Activated T-cell treated with anti-CD3 and anti-CD28 coated beads, Interleukin-2, amount 50 U/mL, for 4 hours (primary cell): Measurements from ENCODE around the gene NEK3. TPM values are rescaled to one million over a fixed set of nuclear protein-coding genes. Genes with fewer than 3 reads are reported as not detected.

ENCODE experiments used
- ATAC-seq, 2 donors: fragments of 200-7000 bp; cut with Tn5 transposase; one replicate each; pipeline ENCODE4 v1.10.0; 2021
- DNase-seq: peaks from one replicate; pipeline ENCODE4 v3.0.0-alpha.2; 2020
- H3K27me3 Mint-ChIP-seq: one replicate; pipeline ENCODE4 v1.8.0; 2021; ENCODE audit warnings: low read depth, mixed read lengths
- H3K36me3 Mint-ChIP-seq: one replicate; pipeline ENCODE4 v1.8.0; 2022; ENCODE audit warnings: mixed read lengths; ENCODE audit not compliant: insufficient read depth
- H3K4me1 Mint-ChIP-seq: one replicate; pipeline ENCODE4 v1.8.0; 2021; ENCODE audit warnings: low read depth, mixed read lengths
- H3K4me3 Mint-ChIP-seq: one replicate; pipeline ENCODE4 v1.8.0; 2021; ENCODE audit warnings: mild to moderate bottlenecking, moderate library complexity, mixed read lengths
- H3K9me3 Mint-ChIP-seq: one replicate; pipeline ENCODE4 v1.8.0; 2021; ENCODE audit warnings: mixed read lengths
- total RNA-seq, 3 donors: library from RNA; stranded (reverse); gene quantifications; one replicate each; pipeline ENCODE4 v1.2.1, GENCODE V29; 2021

NEK3 gene
- total RNA-seq, 3 donors from 2014 or later: 3.8 to 7.5 (median 5.4) TPM

DNA sequence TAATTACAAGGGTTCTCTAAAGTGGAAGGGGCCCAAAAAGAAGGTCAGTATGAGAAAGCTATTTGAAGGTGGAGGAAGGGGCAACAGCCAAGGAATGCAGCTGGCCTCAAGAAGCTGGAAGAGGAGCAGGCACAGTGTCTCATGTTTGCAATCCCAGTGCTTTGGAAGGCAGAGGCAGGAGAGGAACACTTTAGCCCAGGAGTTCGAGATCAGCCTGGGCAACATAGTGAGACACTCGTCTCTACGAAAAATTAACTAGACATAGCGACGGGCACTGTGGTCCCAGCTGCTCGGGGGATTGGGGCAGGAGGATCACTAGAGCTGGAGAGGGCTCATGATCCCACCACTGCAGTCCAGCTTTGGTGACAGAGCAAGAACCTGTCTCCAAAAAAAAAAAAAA, 656 bp upstream of the NEK3 start:
- Mint-ChIP-seq H3K36me3 (no peaks in the 10 kb centered on the region), H3K4me3 (peak overlapping the region; percentile 88), H3K27me3 (no peaks in the 10 kb centered on the region), H3K9me3 (no peaks in the 10 kb centered on the region), H3K4me1 (peaks cover 35% of the 10 kb centered on the region)
- ATAC-seq (no peak), DNase-seq (no peak)

- DNase-seq (no peak), ATAC-seq (peak in 1 of 2 donors; percentile 12)
- Mint-ChIP-seq H3K4me1 (peaks cover 35% of the 10 kb centered on the region), H3K4me3 (peak overlapping the region; percentile 88), H3K9me3 (no peaks in the 10 kb centered on the region), H3K27me3 (no peaks in the 10 kb centered on the region), H3K36me3 (no peaks in the 10 kb centered on the region)
Measured at GRCh38 chr13:52158629-52159158, 703 bp downstream of the NEK3 start.

DNA sequence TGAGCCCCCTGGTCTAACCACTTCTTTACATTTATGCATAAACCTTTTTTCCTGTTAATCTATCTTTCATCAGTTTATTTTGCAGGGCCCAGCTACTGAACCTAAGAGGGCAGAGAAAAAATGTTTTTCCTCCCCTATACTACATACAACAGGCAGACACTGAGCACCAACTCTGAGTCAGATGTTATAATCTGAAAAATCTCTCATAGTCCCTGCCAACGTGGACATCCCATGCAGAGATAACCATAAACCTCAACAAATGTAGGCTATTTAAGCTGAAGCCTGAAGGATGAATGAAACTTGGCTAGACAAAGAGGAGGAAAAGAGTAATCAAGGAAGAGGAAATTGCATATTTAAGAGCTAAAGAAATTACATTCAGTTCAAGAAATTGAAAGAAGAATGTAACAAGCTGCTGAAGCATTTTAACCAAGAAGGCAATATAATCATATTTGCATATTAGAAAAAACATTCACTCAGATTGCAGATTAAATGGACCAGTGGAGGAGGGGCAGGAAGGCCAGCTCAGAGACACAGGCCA, 2.6 kb downstream of the NEK3 start:
- Mint-ChIP-seq H3K36me3 (no peaks in the 10 kb centered on the region), H3K9me3 (no peaks in the 10 kb centered on the region), H3K4me3 (peak overlapping the region; percentile 25), H3K27me3 (no peaks in the 10 kb centered on the region), H3K4me1 (peaks cover 32% of the 10 kb centered on the region)
- ATAC-seq (no peak), DNase-seq (no peak)

- ATAC-seq: no peak
- H3K27me3 Mint-ChIP-seq: no peaks in the 10 kb centered on the region
Measured at GRCh38 chr13:52155177-52155576, 4.2 kb downstream of the NEK3 start.

DNA sequence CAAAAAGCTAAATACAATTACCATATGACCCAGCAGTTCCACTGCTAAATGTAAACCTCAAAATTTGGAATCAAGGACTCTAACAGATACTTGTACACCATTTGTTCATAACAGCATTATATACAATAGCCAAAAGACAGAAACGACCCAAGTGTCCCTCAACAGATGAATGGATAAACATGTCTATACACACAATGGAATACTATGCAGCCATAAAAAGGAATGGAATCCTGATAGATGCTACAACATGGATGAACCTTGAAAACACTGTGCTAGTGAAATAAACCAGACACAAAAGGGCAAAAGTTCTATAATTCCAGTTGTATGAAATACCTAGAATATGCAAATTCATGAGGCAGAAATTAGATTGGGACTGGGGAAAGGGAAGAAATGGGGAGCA, 12.2 kb downstream of the NEK3 start:
- ATAC-seq: no peak

More at GRCh38 chr13:52155177-52155576, 4.2 kb downstream of the NEK3 start:
- Mint-ChIP-seq H3K9me3 (no peaks in the 10 kb centered on the region), H3K36me3 (peaks cover 4% of the 10 kb centered on the region), H3K4me1 (peaks cover 28% of the 10 kb centered on the region), H3K4me3 (no peak overlapping the region)
- DNase-seq: no peak

DNA sequence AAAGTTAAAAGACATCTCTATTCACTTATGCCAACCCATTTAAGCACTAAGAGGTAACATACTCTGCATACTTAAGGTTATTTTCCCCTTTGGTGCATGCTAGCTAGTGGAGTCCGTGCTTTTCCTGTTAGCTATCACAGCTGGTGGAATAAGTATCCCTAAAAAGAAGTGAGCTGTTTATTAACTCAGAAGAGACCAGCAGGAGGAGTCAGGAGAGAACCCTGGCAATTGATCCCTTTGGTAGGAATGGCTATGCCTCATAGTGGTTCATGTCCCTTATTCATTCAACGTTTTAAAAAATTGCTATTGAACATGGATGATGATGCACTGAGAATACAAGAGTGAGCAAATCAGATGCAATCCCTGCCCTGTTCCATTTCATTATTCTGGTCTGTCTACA, 18.1 kb downstream of the NEK3 start:
- H3K9me3 Mint-ChIP-seq: no peaks in the 10 kb centered on the region
- peaks cover 5% of the 10 kb centered on the region for H3K36me3 Mint-ChIP-seq
- no peaks in the 10 kb centered on the region for H3K4me1 Mint-ChIP-seq
- H3K27me3 Mint-ChIP-seq: no peaks in the 10 kb centered on the region
- H3K4me3 Mint-ChIP-seq: no peak overlapping the region
- ATAC-seq (no peak), DNase-seq (no peak)

More for the DNA sequence above, 12.2 kb downstream of the NEK3 start:
- Mint-ChIP-seq H3K9me3 (no peaks in the 10 kb centered on the region), H3K27me3 (no peaks in the 10 kb centered on the region), H3K4me1 (no peaks in the 10 kb centered on the region), H3K36me3 (peaks cover 9% of the 10 kb centered on the region), H3K4me3 (no peak overlapping the region)
- DNase-seq: no peak

- Mint-ChIP-seq H3K9me3 (no peaks in the 10 kb centered on the region), H3K27me3 (no peaks in the 10 kb centered on the region), H3K4me3 (no peak overlapping the region), H3K4me1 (no peaks in the 10 kb centered on the region), H3K36me3 (peaks cover 20% of the 10 kb centered on the region)
- no peak for ATAC-seq
- no peak for DNase-seq
Measured at GRCh38 chr13:52137489-52137888, 21.9 kb downstream of the NEK3 start.

GRCh38 chr13:52136763-52137162, 22.6 kb downstream of the NEK3 start:
- no peaks in the 10 kb centered on the region for H3K27me3 Mint-ChIP-seq
- ATAC-seq: no peak
- peaks cover 20% of the 10 kb centered on the region for H3K36me3 Mint-ChIP-seq
- DNase-seq: no peak
- no peak overlapping the region for H3K4me3 Mint-ChIP-seq
- no peaks in the 10 kb centered on the region for H3K9me3 Mint-ChIP-seq
- no peaks in the 10 kb centered on the region for H3K4me1 Mint-ChIP-seq

- H3K4me1 Mint-ChIP-seq: peaks cover 14% of the 10 kb centered on the region
- DNase-seq (no peak), ATAC-seq (no peak)
- H3K27me3 Mint-ChIP-seq: peaks cover 7% of the 10 kb centered on the region
- peaks cover 18% of the 10 kb centered on the region for H3K36me3 Mint-ChIP-seq
- H3K9me3 Mint-ChIP-seq: no peaks in the 10 kb centered on the region
- H3K4me3 Mint-ChIP-seq: no peak overlapping the region
Measured at GRCh38 chr13:52130641-52131040, 28.8 kb downstream of the NEK3 start.

DNA sequence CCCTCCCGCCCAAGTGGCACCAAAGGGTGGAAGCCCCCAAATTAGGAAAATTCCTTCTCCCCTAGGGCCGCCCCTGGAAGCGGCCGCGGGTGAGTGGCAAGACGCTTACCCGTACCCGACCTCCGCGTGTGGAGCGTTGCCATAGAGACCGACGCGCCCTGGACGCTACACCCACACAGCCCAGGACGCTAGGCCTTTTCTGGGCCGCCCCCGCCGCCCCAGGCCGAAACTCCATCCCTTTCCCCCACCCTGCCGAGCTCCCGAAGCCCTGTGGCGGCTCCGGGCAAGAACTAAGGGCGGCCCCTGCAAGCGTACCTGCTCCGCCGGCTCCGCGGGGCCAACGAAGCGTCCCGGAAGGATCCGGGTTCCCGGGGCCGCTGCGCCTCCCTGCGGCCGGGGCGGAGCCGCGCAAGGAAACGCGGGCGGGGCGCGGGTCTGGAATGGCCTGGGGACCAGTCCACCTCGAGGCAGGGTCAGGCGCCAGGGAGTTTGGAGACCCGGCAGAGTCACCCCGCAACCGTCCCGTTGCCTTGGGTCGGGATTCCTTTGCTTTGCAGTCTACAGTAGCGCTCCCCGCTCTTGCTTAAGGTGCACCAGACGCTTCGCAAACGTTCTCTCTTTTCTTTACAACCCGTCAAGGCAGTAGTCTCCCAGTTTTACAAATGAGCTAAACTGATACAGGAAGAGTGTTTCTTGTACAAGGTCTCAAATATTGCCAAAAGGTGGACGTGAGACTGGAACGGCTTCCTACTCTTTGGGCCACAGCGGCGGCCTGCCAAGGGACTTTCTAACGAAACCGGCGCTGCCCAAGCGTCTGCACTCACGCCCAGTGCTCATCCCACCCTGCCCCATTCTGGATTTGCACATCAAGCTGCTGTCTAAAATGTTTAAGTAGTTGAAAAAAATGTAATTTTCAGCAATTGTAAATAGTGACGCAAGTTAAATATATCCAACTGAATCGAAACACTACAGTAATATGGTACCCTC, 30.4 kb downstream of the NEK3 start, which contains the start of gene NEK5:
Gene NEK5 (minus strand): TSS at position 360 of the 987 bp plus-strand sequence. CDS start 1,591 bp downstream, outside the sequence.
- Mint-ChIP-seq H3K9me3 (no peaks in the 10 kb centered on the region), H3K36me3 (peaks cover 11% of the 10 kb centered on the region), H3K4me1 (peaks cover 14% of the 10 kb centered on the region), H3K27me3 (peaks cover 7% of the 10 kb centered on the region), H3K4me3 (peak within 1 kb of the TSS; percentile 79)
- DNase-seq (peak; percentile 29), ATAC-seq (peak; percentile 86)

DNA sequence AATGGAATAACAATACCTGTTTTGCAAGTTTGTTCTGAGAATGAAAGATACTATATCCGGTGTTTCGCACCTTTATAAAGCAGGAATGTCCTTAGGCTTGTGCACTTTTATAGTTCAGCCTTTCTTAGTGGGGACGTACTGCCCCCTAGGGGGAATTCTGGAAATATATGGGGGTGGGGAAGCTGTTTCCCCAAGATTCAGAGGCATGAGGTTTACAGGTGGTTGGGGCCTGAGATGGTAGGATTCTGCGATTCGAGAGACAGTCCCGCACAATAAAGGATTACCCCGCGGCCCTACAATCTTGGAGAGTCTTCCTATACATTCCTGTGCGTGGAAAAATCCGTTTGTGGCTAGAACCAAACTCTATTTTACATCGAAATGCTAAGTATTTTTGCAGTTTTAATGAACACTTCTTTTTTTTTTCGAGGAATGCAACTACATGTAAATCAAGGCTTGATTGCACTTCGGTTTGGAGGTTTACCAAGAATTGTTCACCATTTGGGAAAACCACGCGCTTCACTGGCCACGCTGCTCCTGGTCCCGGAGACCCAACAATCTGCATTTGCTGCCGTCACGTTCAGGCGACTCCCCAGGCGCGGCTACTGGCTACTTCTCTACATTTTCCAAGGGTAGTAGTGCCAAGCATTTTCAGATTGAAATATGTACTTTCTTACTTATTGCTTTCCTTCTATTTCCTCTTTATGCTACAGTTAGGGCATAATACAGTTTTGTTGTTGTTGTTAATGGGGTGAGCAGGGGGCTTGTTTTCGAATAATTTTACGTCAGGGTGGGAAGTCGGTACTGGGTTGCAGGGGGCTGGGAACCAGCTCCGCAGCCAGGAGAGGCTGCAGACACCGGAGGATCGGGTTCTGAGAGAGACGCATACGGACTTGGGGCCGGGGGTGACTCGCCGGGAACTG, 31.4 kb downstream of the NEK3 start:
- ATAC-seq: peak; percentile 60 to 67
- Mint-ChIP-seq H3K36me3 (peaks cover 7% of the 10 kb centered on the region), H3K4me1 (peaks cover 14% of the 10 kb centered on the region), H3K27me3 (peaks cover 7% of the 10 kb centered on the region), H3K4me3 (peak overlapping the region; percentile 79), H3K9me3 (no peaks in the 10 kb centered on the region)
- DNase-seq: peak; percentile 50

DNA sequence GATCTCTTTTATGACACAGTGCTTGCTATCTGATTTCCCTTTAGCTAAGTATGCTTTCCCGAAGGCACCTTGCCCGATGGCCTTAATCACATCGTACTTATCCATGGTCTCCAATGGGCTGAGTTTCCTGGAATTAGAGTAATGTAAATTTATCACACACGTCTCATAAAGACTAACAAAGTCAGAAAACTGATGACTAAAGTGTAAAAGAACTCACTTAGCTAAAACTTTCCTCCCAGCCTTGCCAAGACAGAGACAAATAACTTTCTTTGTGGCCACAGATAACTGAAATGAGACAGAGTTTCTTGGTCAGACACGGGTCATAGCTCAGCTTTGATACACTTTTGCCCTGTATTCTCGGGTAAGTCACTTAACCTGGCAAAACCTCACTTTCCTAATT, 32.0 kb downstream of the NEK3 start:
- H3K9me3 Mint-ChIP-seq: no peaks in the 10 kb centered on the region
- peaks cover 7% of the 10 kb centered on the region for H3K36me3 Mint-ChIP-seq
- peaks cover 7% of the 10 kb centered on the region for H3K27me3 Mint-ChIP-seq
- DNase-seq: no peak
- ATAC-seq: peak; percentile 23 to 25
- H3K4me1 Mint-ChIP-seq: peaks cover 14% of the 10 kb centered on the region
- no peak overlapping the region for H3K4me3 Mint-ChIP-seq

DNA sequence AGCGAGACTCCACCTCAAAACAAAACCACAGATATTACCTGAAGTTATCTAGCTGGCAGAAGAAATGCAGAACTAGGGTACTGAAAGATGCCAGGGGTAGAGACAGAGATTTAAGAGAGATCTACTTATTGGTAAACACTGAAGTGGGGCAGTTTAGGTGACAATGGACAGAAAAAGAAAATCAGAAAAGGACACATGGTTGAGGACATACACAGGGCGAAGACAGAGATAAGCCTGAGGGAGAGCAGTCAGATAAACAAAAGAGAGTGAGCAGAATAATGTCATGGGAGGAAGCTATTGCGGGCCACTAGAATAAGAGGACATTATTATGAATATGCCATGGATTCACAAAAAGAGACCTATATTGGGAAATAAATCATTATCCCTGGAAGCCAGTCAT, 33.9 kb downstream of the NEK3 start:
- Mint-ChIP-seq H3K4me1 (peaks cover 14% of the 10 kb centered on the region), H3K36me3 (no peaks in the 10 kb centered on the region), H3K4me3 (no peak overlapping the region), H3K9me3 (no peaks in the 10 kb centered on the region), H3K27me3 (peaks cover 7% of the 10 kb centered on the region)
- DNase-seq: no peak
- no peak for ATAC-seq

GRCh38 chr13:52118595-52118994, 40.8 kb downstream of the NEK3 start:
- H3K4me3 Mint-ChIP-seq: no peak overlapping the region
- no peaks in the 10 kb centered on the region for H3K4me1 Mint-ChIP-seq
- peaks cover 7% of the 10 kb centered on the region for H3K27me3 Mint-ChIP-seq
- ATAC-seq: no peak
- DNase-seq: no peak
- no peaks in the 10 kb centered on the region for H3K9me3 Mint-ChIP-seq
- H3K36me3 Mint-ChIP-seq: no peaks in the 10 kb centered on the region
